PC-9 (cell line): ENCODE results near the gene C16orf95. TPM values are rescaled to one million over a fixed set of nuclear protein-coding genes. Genes with fewer than 3 reads are reported as not detected.
"Not testable (repeated sequence)": the region's sequence is repeated elsewhere in the genome, so short reads cannot be mapped to it uniquely, and the experiment has no call there.

ENCODE experiments used
- BruUV-seq: library from RNA; stranded (reverse); fragments of 400-500 nt; replicated peaks from 2 replicates; lab custom pipeline; 2021; lab: Mats Ljungman, UMichigan
- CTCF ChIA-PET: fragments of 300-600 bp; sonication (Branson Sonifier 250); formaldehyde crosslinking; loops from one replicate; lab custom pipeline; 2022; ENCODE audit warnings: antibody characterized with exemption; lab: Charles Lee
- POLR2A ChIA-PET: fragments of 300-600 bp; sonication (Branson Sonifier 250); formaldehyde crosslinking; loops from one replicate; lab custom pipeline; 2022; ENCODE audit warnings: antibody characterized with exemption; ENCODE audit not compliant: unreplicated experiment; lab: Charles Lee
- DNase-seq, 2 experiments: peaks; one replicate each; pipeline versions ENCODE4 v3.0.0 to v3.0.0-alpha.2; 2015 to 2022; ENCODE audit warnings: mixed read lengths in 1 of 2
- H2AFZ ChIP-seq: fragments of 200-600 bp; sonication (generic); 2 replicates; pipeline ENCODE4 v1.8.1; 2017; ENCODE audit warnings: antibody characterized with exemption
- H3F3A ChIP-seq: fragments of 200-600 bp; sonication (generic); 2 replicates; pipeline ENCODE4 v1.8.1; 2017; ENCODE audit warnings: antibody characterized with exemption, mild to moderate bottlenecking, low read depth; ENCODE audit not compliant: insufficient read depth
- H3K27ac ChIP-seq: fragments of 200-600 bp; sonication (generic); 2 replicates; pipeline ENCODE4 v1.6.1; 2016; ENCODE audit warnings: mixed run types
- H3K27me3 ChIP-seq: fragments of 200-600 bp; sonication (generic); 2 replicates; pipeline ENCODE4 v1.6.1; 2016; ENCODE audit warnings: low read depth, mixed run types; ENCODE audit not compliant: insufficient read depth
- H3K36me3 ChIP-seq: fragments of 200-600 bp; sonication (generic); 2 replicates; pipeline ENCODE4 v1.6.1; 2016; ENCODE audit warnings: low read depth, mixed run types
- H3K4me1 ChIP-seq: fragments of 200-600 bp; sonication (generic); replicated peaks from 2 replicates; pipeline ENCODE4 v1.6.1; 2016; ENCODE audit warnings: mixed run types; ENCODE audit not compliant: insufficient read depth
- H3K4me2 ChIP-seq: fragments of 200-600 bp; sonication (generic); 2 replicates; pipeline ENCODE4 v1.6.1; 2017; ENCODE audit warnings: mixed run types
- H3K4me3 ChIP-seq: fragments of 200-600 bp; sonication (generic); 2 replicates; pipeline ENCODE4 v1.6.1; 2016; ENCODE audit warnings: mixed run types
- H3K79me2 ChIP-seq: fragments of 200-600 bp; sonication (generic); 2 replicates; pipeline ENCODE4 v1.6.1; 2017; ENCODE audit warnings: low read depth, mixed run types
- H3K9me2 ChIP-seq: fragments of 200-600 bp; sonication (generic); 2 replicates; pipeline ENCODE4 v1.8.1; 2017; ENCODE audit warnings: mild to moderate bottlenecking; ENCODE audit not compliant: insufficient read depth
- H3K9me3 ChIP-seq: fragments of 200-600 bp; sonication (generic); 2 replicates; pipeline ENCODE4 v1.8.1; 2016; ENCODE audit warnings: low read depth; ENCODE audit not compliant: insufficient read depth
- H4K20me1 ChIP-seq: fragments of 200-600 bp; sonication (generic); 2 replicates; pipeline ENCODE4 v1.8.1; 2017; ENCODE audit not compliant: insufficient read depth
- EZH2 ChIP-seq: fragments of 200-600 bp; sonication (generic); IDR thresholded peaks from 2 replicates; pipeline ENCODE4 v1.8.0; 2017; ENCODE audit warnings: antibody characterized with exemption, low read depth
- intact Hi-C: fragments of 100-400 bp; cut with micrococcal nuclease; formaldehyde crosslinking; loops from one replicate; pipeline ENCODE4 v1.10.0; 2022; ENCODE audit not compliant: unreplicated experiment
- total RNA-seq: library from RNA; stranded (reverse); gene quantifications from 2 replicates; pipeline ENCODE4 v1.2.3, GENCODE V29; 2021
- TF ChIP-seq, protein P1 (sequence below): fragments of 200-600 bp; sonication (generic); conservative IDR thresholded peaks from 2 replicates; pipeline ENCODE4 v1.6.1; 2017; ENCODE audit warnings: mixed run types, antibody characterized with exemption, mild to moderate bottlenecking, moderate library complexity

The C16orf95 gene
- total RNA-seq, 1 experiment from 2014 or later, result 7.5 TPM

GRCh38 chr16:87366288-87366687, 49.1 kb upstream of the C16orf95 start:
- H2AFZ ChIP-seq, result no peak overlapping the region
- no TSS peak for BruUV-seq
- no peak overlapping the region for H3K27ac ChIP-seq
- DNase-seq, result no peak
- H3F3A ChIP-seq, result no peaks in the 10 kb centered on the region
- H3K4me2 ChIP-seq, result no peak overlapping the region
- H3K4me3 ChIP-seq, result no peak overlapping the region
- H4K20me1 ChIP-seq, result peaks cover 22% of the 10 kb centered on the region
- TF ChIP-seq EZH2, result no peak
- TF ChIP-seq, protein P1, sequence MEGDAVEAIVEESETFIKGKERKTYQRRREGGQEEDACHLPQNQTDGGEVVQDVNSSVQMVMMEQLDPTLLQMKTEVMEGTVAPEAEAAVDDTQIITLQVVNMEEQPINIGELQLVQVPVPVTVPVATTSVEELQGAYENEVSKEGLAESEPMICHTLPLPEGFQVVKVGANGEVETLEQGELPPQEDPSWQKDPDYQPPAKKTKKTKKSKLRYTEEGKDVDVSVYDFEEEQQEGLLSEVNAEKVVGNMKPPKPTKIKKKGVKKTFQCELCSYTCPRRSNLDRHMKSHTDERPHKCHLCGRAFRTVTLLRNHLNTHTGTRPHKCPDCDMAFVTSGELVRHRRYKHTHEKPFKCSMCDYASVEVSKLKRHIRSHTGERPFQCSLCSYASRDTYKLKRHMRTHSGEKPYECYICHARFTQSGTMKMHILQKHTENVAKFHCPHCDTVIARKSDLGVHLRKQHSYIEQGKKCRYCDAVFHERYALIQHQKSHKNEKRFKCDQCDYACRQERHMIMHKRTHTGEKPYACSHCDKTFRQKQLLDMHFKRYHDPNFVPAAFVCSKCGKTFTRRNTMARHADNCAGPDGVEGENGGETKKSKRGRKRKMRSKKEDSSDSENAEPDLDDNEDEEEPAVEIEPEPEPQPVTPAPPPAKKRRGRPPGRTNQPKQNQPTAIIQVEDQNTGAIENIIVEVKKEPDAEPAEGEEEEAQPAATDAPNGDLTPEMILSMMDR, result no peak
- intact Hi-C loops, result no loop called here
- H3K36me3 ChIP-seq, result no peaks in the 10 kb centered on the region
- no peaks in the 10 kb centered on the region for H3K27me3 ChIP-seq
- no peaks in the 10 kb centered on the region for H3K9me3 ChIP-seq
- no peaks in the 10 kb centered on the region for H3K4me1 ChIP-seq
- ChIA-PET CTCF (interaction anchor here (0.6 kb wide), 1 partner anchor 126 kb away, joined by 3 read pairs; no protein-coding TSS in a partner anchor), POLR2A (no interaction called here)
- H3K79me2 ChIP-seq, result 0 out of 2 replicates have a peak, but pooled peaks cover 4% of the 10 kb centered on the region
- no peaks in the 10 kb centered on the region for H3K9me2 ChIP-seq

- no peak for TF ChIP-seq EZH2
- TF ChIP-seq, protein P1, result no peak
- Histone ChIP-seq H3K27me3 (no peaks in the 10 kb centered on the region), H3K79me2 (0 out of 2 replicates have a peak, but pooled peaks cover 4% of the 10 kb centered on the region), H3K4me3 (no peak overlapping the region), H3K9me3 (no peaks in the 10 kb centered on the region), H3K9me2 (no peaks in the 10 kb centered on the region), H4K20me1 (peaks cover 11% of the 10 kb centered on the region), H3K36me3 (no peaks in the 10 kb centered on the region), H3F3A (no peaks in the 10 kb centered on the region), H3K4me2 (no peak overlapping the region), H2AFZ (no peak overlapping the region), H3K4me1 (no peaks in the 10 kb centered on the region), H3K27ac (no peak overlapping the region)
- no TSS peak for BruUV-seq
- DNase-seq, result no peak
- ChIA-PET POLR2A (interaction anchor here (0.5 kb wide), 1 partner anchor 20 kb away, joined by 4 read pairs; no protein-coding TSS in a partner anchor), CTCF (no interaction called here)
- intact Hi-C loops, result no loop called here
Measured at GRCh38 chr16:87365021-87365713, 48.0 kb upstream of the C16orf95 start.

DNA sequence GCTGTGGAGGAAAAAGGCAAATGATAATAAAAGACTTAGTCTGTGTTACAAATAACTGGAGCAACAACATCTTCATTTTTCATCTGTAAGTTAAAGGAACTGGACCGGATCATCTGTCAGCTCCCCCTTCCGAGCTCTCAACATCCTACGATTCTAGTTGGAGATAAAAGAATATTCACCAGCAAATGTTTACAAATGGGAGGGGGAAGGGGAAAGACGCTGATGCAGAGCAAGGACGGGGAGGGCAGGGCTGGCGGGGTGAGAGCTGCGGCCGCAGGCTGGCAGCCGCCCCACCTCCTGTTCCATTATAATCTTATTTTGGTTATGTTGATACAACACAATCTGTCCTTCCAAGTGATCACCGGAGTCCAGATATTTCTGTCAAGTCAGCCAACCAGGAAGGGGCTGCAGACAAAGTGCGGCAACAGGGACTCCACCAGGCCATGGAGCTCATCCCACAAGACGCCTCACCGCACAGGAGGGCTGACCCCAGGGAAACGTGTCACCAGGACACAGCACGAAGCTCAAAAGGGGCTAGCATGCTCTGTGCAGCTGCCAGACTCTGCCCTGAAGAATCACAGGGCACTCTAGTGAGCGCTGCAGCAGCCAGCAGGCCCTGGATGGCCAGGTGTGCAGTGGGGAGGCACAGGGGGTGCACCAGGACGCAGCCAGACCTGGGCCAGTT, 46.7 kb upstream of the C16orf95 start:
- 0 out of 2 replicates have a peak, but pooled peaks cover 4% of the 10 kb centered on the region for H3K79me2 ChIP-seq
- ChIA-PET CTCF (no interaction called here), POLR2A (no interaction called here)
- H3K9me2 ChIP-seq, result no peaks in the 10 kb centered on the region
- H3K27me3 ChIP-seq, result no peaks in the 10 kb centered on the region
- H3K36me3 ChIP-seq, result no peaks in the 10 kb centered on the region
- BruUV-seq, result no TSS peak
- intact Hi-C loops, result no loop called here
- H3K9me3 ChIP-seq, result no peaks in the 10 kb centered on the region
- no peak overlapping the region for H2AFZ ChIP-seq
- H3K4me2 ChIP-seq, result no peak overlapping the region
- no peak overlapping the region for H3K27ac ChIP-seq
- H3K4me1 ChIP-seq, result no peaks in the 10 kb centered on the region
- no peaks in the 10 kb centered on the region for H3F3A ChIP-seq
- H3K4me3 ChIP-seq, result no peak overlapping the region
- DNase-seq, result no peak
- H4K20me1 ChIP-seq, result peaks cover 7% of the 10 kb centered on the region
- TF ChIP-seq, protein P1, result no peak
- TF ChIP-seq EZH2, result no peak

- DNase-seq, H3K27me3 ChIP-seq, H3K27ac ChIP-seq, intact Hi-C loops, H2AFZ ChIP-seq, H3K9me2 ChIP-seq, H3K36me3 ChIP-seq, H3K9me3 ChIP-seq, H3K4me3 ChIP-seq, H3F3A ChIP-seq, H3K4me2 ChIP-seq, H3K4me1 ChIP-seq, BruUV-seq, H4K20me1 ChIP-seq, H3K79me2 ChIP-seq, POLR2A ChIA-PET: not testable (repeated sequence)
- CTCF ChIA-PET, result interaction anchor here (0.6 kb wide), 1 partner anchor 11 kb away, joined by 3 read pairs; no protein-coding TSS in a partner anchor
Measured at GRCh38 chr16:87362828-87363559, 45.8 kb upstream of the C16orf95 start.
